ENCODE results near the gene SPG7. TPM values are rescaled to one million over a fixed set of nuclear protein-coding genes. Genes with fewer than 3 reads are reported as not detected.

SPG7 gene
- polyA plus RNA-seq, 1 donor from 2014 or later = 216 TPM

DNA sequence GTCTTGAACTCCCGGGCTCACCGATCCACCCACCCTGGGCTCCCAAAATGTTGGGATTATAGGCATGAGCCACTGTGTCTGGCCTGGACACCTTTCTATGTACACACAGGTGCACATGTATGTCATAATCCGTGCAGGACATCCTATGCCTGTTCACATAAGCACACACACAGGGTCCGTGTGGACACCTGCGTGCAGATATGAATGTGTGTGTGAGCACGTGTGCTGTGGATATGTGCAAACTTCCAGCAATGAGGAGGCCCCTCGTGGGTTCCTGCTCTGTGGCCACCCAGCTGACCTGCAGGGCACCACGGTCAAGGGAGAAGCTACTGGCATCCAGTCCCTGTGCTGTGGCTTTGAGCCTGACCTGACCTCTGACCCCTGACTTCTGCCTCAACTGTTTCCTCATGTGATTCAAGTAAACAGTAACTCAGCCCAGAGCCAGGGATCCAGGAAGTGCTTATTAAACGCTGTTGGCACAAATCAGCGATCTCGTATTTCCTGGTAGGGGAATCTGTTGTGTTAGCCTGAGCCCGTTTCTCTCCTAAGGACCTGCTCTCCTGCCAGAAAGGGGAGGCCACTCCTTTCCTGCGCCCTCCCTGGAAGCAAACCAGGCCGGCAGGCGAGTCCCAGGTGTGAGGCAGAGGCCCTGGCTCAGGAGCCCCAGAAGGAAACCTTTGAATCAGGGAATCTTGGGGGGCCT, 73.8 kb downstream of the SPG7 start:
- Histone ChIP-seq H3K9ac (ENCODE audit: low read length) (no peak overlapping the region), H3K79me2 (replicated peaks; ENCODE audit: insufficient read depth, low read length) (no peaks in the 10 kb centered on the region), H3K9me3 (ENCODE audit: low read length) (no peaks in the 10 kb centered on the region), H3F3A (ENCODE audit: insufficient read depth, low read length, poor library complexity, severe bottlenecking) (no peaks in the 10 kb centered on the region), H3K4me3 (ENCODE audit: low read length) (no peak overlapping the region), H3K27ac (ENCODE audit: low read length) (no peak overlapping the region), H3K9me2 (ENCODE audit: insufficient read depth, low read length) (no peaks in the 10 kb centered on the region), H2AFZ (ENCODE audit: low read depth, low read length) (no peak overlapping the region), H3K27me3 (ENCODE audit: insufficient read depth, low read depth, low read length) (peaks cover 4% of the 10 kb centered on the region), H4K20me1 (ENCODE audit: insufficient read depth) (no peaks in the 10 kb centered on the region), H3K4me2 (ENCODE audit: low read length) (no peak overlapping the region), H3K36me3 (ENCODE audit: insufficient read depth, low read length) (no peaks in the 10 kb centered on the region)
- no peak for TF ChIP-seq SMC3 (conservative IDR thresholded peaks at IDR 0.05; ENCODE audit: poor library complexity)

DNA sequence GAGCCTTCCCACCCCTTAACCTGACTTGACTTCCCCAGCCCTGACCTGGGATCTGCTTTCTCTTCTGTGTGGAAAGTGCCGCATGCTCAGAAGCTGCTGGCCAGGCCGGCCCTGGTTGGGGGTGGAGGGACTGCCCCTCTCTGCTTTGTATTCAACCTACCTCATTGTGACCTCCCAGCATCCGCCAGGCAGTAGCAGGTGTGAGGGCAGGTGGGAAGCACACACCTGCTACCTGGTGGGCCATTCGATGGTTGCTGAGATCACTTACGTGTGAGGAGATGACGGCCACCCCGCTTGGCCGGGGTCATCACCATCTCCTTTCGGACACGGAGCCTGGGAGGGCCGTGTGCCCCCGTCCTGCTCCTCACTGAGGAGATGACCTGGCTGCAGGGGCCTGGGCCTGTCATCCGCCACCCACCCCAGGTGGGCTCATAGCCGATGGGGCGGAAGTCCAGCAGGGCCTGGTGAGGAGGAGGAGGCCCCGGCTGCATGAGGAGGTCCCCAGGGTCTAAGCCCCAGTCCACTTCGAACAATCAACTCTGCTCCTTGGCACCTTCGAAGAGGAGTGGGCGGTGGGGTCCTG, 74.5 kb downstream of the SPG7 start:
- Histone ChIP-seq H3K9me2 (ENCODE audit: insufficient read depth, low read length) (no peaks in the 10 kb centered on the region), H3K27ac (ENCODE audit: low read length) (no peak overlapping the region), H3K4me2 (ENCODE audit: low read length) (no peak overlapping the region), H3K9ac (ENCODE audit: low read length) (no peak overlapping the region), H3K79me2 (replicated peaks; ENCODE audit: insufficient read depth, low read length) (no peaks in the 10 kb centered on the region), H4K20me1 (ENCODE audit: insufficient read depth) (no peaks in the 10 kb centered on the region), H3K36me3 (ENCODE audit: insufficient read depth, low read length) (no peaks in the 10 kb centered on the region), H3F3A (ENCODE audit: insufficient read depth, low read length, poor library complexity, severe bottlenecking) (no peaks in the 10 kb centered on the region), H2AFZ (ENCODE audit: low read depth, low read length) (no peak overlapping the region), H3K4me3 (ENCODE audit: low read length) (no peak overlapping the region), H3K27me3 (ENCODE audit: insufficient read depth, low read depth, low read length) (no peaks in the 10 kb centered on the region), H3K9me3 (ENCODE audit: low read length) (no peaks in the 10 kb centered on the region)
- TF ChIP-seq MXI1 (conservative IDR thresholded peaks at IDR 0.05; ENCODE audit: poor library complexity, severe bottlenecking) (no peak), SMC3 (conservative IDR thresholded peaks at IDR 0.05; ENCODE audit: poor library complexity) (no peak), POLR2AphosphoS5 (IDR thresholded peaks at IDR 0.05) (no peak)
- TF ChIP-seq, protein P1, sequence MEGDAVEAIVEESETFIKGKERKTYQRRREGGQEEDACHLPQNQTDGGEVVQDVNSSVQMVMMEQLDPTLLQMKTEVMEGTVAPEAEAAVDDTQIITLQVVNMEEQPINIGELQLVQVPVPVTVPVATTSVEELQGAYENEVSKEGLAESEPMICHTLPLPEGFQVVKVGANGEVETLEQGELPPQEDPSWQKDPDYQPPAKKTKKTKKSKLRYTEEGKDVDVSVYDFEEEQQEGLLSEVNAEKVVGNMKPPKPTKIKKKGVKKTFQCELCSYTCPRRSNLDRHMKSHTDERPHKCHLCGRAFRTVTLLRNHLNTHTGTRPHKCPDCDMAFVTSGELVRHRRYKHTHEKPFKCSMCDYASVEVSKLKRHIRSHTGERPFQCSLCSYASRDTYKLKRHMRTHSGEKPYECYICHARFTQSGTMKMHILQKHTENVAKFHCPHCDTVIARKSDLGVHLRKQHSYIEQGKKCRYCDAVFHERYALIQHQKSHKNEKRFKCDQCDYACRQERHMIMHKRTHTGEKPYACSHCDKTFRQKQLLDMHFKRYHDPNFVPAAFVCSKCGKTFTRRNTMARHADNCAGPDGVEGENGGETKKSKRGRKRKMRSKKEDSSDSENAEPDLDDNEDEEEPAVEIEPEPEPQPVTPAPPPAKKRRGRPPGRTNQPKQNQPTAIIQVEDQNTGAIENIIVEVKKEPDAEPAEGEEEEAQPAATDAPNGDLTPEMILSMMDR (IDR thresholded peaks at IDR 0.05; ENCODE audit: poor library complexity, severe bottlenecking) = no peak

DNA sequence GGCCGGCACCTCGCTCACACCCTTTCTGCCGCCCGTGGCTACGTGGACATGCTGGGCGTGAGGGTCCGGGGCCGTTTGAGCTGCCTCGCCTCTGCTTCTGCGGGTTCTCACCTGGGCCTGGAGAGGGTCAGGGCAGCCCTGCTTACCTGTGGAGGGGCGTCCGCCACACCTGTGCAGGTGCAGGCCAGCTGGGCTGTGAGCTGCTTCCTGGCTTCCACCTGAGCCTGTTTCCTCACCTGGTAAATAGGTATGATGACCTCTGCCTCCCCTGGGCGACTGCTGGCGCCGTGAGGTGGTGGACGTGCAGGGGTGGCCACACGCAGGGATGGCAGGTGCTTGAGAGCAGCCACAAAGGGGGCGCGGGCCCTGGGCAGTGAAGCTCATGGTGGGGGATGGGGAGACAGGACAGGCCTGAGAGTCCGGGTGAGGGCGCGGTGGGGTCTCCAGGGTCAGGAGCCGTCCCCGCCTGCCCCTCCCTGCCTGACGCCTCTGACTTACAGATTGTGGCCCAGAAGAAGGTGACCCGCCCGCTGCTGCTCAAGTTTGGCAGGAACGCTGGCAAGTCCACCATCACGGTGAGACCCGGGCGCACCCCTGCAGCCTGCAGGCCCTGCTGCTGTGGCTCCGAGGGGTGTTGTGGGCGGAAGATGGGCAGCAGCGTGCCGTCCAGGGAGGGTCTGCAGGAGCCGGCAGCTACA, 75.1 kb downstream of the SPG7 start:
- Histone ChIP-seq H4K20me1 (ENCODE audit: insufficient read depth) (no peaks in the 10 kb centered on the region), H3K36me3 (ENCODE audit: insufficient read depth, low read length) (no peaks in the 10 kb centered on the region), H3K27ac (ENCODE audit: low read length) (no peak overlapping the region), H3K9ac (ENCODE audit: low read length) (no peak overlapping the region), H3K4me2 (ENCODE audit: low read length) (no peak overlapping the region), H3K9me2 (ENCODE audit: insufficient read depth, low read length) (no peaks in the 10 kb centered on the region), H3F3A (ENCODE audit: insufficient read depth, low read length, poor library complexity, severe bottlenecking) (no peaks in the 10 kb centered on the region), H2AFZ (ENCODE audit: low read depth, low read length) (no peak overlapping the region), H3K27me3 (ENCODE audit: insufficient read depth, low read depth, low read length) (no peaks in the 10 kb centered on the region), H3K4me3 (ENCODE audit: low read length) (no peak overlapping the region), H3K9me3 (ENCODE audit: low read length) (no peaks in the 10 kb centered on the region), H3K79me2 (replicated peaks; ENCODE audit: insufficient read depth, low read length) (no peaks in the 10 kb centered on the region)
- no peak for TF ChIP-seq RAD21 (conservative IDR thresholded peaks at IDR 0.05)
- TF ChIP-seq MXI1 (conservative IDR thresholded peaks at IDR 0.05; ENCODE audit: poor library complexity, severe bottlenecking) = no peak
- no peak for TF ChIP-seq POLR2AphosphoS5 (IDR thresholded peaks at IDR 0.05)
- no peak for TF ChIP-seq EZH2 (IDR thresholded peaks at IDR 0.05; ENCODE audit: borderline replicate concordance, insufficient read depth, low read length, poor library complexity, severe bottlenecking)

Data from neural cell (in vitro differentiated cells).